Right lung (tissue), 5 donors: Measurements from ENCODE around the gene PCDHB5. TPM values are rescaled to one million over a fixed set of nuclear protein-coding genes. Genes with fewer than 3 reads are reported as not detected.
"Not testable (repeated sequence)": the region's sequence is repeated elsewhere in the genome, so short reads cannot be mapped to it uniquely, and the experiment has no call there.

Experiments used
- DNase-seq, 2 donors: peaks; one replicate each; pipeline ENCODE4 v3.0.0-alpha.2; 2013
- polyA plus RNA-seq, 5 donors: library from polyadenylated mRNA; unstranded; fragments of 120-200 nt; gene quantifications; one replicate each; pipeline versions ENCODE4 v1.2.1 to v1.2.3, GENCODE V29; 2013; ENCODE audit warnings: inconsistent platforms in 1 of 5, low replicate concordance in 1 of 5; ENCODE audit not compliant: insufficient read length in 5 of 5, insufficient read depth in 1 of 5

The PCDHB5 gene
- polyA plus RNA-seq, 5 donors: 9.1 to 15.4 (median 10.6) TPM

- no peak for DNase-seq
Measured at GRCh38 chr5:141150224-141150992, 15.4 kb downstream of the PCDHB5 start.

- DNase-seq: no peak
Measured at GRCh38 chr5:141150993-141151325, 16.0 kb downstream of the PCDHB5 start.

- DNase-seq: not testable (repeated sequence)
Measured at GRCh38 chr5:141151632-141152031, 16.6 kb downstream of the PCDHB5 start.

- not testable (repeated sequence) for DNase-seq
Measured at GRCh38 chr5:141152096-141152495, 17.1 kb downstream of the PCDHB5 start.

- DNase-seq: no peak
Measured at GRCh38 chr5:141155540-141156374, 20.8 kb downstream of the PCDHB5 start.

GRCh38 chr5:141157356-141157755 is 22.4 kb downstream of the PCDHB5 start:
- DNase-seq: not testable (repeated sequence)

GRCh38 chr5:141157901-141158300 is 22.9 kb downstream of the PCDHB5 start:
- not testable (repeated sequence) for DNase-seq

GRCh38 chr5:141172381-141173204 is 37.6 kb downstream of the PCDHB5 start, which contains the start of gene PCDHB7:
PCDHB7 (plus strand) TSS chr5:141172644; CDS start chr5:141172836, 192 bp downstream.
- DNase-seq: peak; percentile 12 to 27

- not testable (repeated sequence) for DNase-seq
Measured at GRCh38 chr5:141174291-141175104, 39.5 kb downstream of the PCDHB5 start.

- DNase-seq: no peak
Measured at GRCh38 chr5:141175933-141176332, 40.9 kb downstream of the PCDHB5 start.

GRCh38 chr5:141177577-141178191 is 42.7 kb downstream of the PCDHB5 start, which contains the start of gene PCDHB8:
PCDHB8 (plus strand) TSS chr5:141177790; CDS start chr5:141178035, 245 bp downstream.
- not testable (repeated sequence) for DNase-seq

- DNase-seq: not testable (repeated sequence)
Measured at GRCh38 chr5:141179371-141179770, 44.4 kb downstream of the PCDHB5 start.

GRCh38 chr5:141179876-141180275 is 44.9 kb downstream of the PCDHB5 start:
- not testable (repeated sequence) for DNase-seq

GRCh38 chr5:141180313-141180712 is 45.3 kb downstream of the PCDHB5 start:
- no peak for DNase-seq

- peak; percentile 35 to 41 for DNase-seq
Measured at GRCh38 chr5:141182248-141182647, 47.2 kb downstream of the PCDHB5 start, which contains the start of gene PCDHB16. PCDHB16 (plus strand) TSS chr5:141182387; CDS start chr5:141182560, 173 bp downstream.

GRCh38 chr5:141184117-141184855 is 49.3 kb downstream of the PCDHB5 start:
- not testable (repeated sequence) for DNase-seq

- DNase-seq: no peak
Measured at GRCh38 chr5:141186897-141187512, 52.0 kb downstream of the PCDHB5 start, which contains the start of gene PCDHB9. PCDHB9 (plus strand) TSS chr5:141187161; CDS start chr5:141187319, 158 bp downstream.
